Hepatocyte (in vitro differentiated cells): ENCODE data around the gene MBLAC1. TPM values are rescaled to one million over a fixed set of nuclear protein-coding genes. Genes with fewer than 3 reads are reported as not detected.

Source experiments
- DNase-seq: peaks from one replicate; pipeline ENCODE4 v3.0.0-alpha.2; 2016; ENCODE audit warnings: low spot score
- H2AFZ ChIP-seq: fragments of 200-600 bp; sonication (generic); 2 replicates; pipeline ENCODE4 v1.6.0; 2016; ENCODE audit warnings: antibody characterized with exemption, mild to moderate bottlenecking
- H3K27ac ChIP-seq: fragments of 200-600 bp; sonication (generic); 2 replicates; pipeline ENCODE4 v1.5.1; 2016; ENCODE audit warnings: mild to moderate bottlenecking
- H3K27me3 ChIP-seq: fragments of 200-600 bp; sonication (generic); 2 replicates; pipeline ENCODE4 v1.6.1; 2016
- H3K36me3 ChIP-seq: fragments of 200-600 bp; sonication (generic); replicated peaks from 2 replicates; pipeline ENCODE4 v1.5.1; 2016; ENCODE audit warnings: low read depth; ENCODE audit not compliant: insufficient read depth
- H3K4me1 ChIP-seq: fragments of 200-600 bp; sonication (generic); 2 replicates; pipeline ENCODE4 v1.5.1; 2016; ENCODE audit warnings: mild to moderate bottlenecking, moderate library complexity; ENCODE audit not compliant: insufficient read depth
- H3K4me2 ChIP-seq: fragments of 200-600 bp; sonication (generic); 2 replicates; pipeline ENCODE4 v1.6.0; 2016
- H3K4me3 ChIP-seq: fragments of 200-600 bp; sonication (generic); 2 replicates; pipeline ENCODE4 v1.5.1; 2016; ENCODE audit warnings: mild to moderate bottlenecking
- H3K79me2 ChIP-seq: fragments of 200-600 bp; sonication (generic); 2 replicates; pipeline ENCODE4 v1.6.0; 2017; ENCODE audit warnings: mild to moderate bottlenecking
- H3K9me2 ChIP-seq: fragments of 200-600 bp; sonication (generic); replicated peaks from 2 replicates; pipeline ENCODE4 v1.6.0; 2017; ENCODE audit warnings: mild to moderate bottlenecking; ENCODE audit not compliant: insufficient read depth
- H3K9me3 ChIP-seq: fragments of 200-600 bp; sonication (generic); 2 replicates; pipeline ENCODE4 v1.5.1; 2016; ENCODE audit warnings: low read depth, mild to moderate bottlenecking
- H4K20me1 ChIP-seq: fragments of 200-600 bp; sonication (generic); 2 replicates; pipeline ENCODE4 v1.6.0; 2016; ENCODE audit warnings: mild to moderate bottlenecking; ENCODE audit not compliant: insufficient read depth, poor library complexity, severe bottlenecking
- CTCF ChIP-seq: fragments of 200-600 bp; sonication (generic); IDR thresholded peaks from 2 replicates; pipeline ENCODE4 v1.5.1; 2016; ENCODE audit warnings: antibody characterized with exemption, mild to moderate bottlenecking; ENCODE audit not compliant: poor library complexity
- EZH2 ChIP-seq: fragments of 200-600 bp; sonication (generic); IDR thresholded peaks from 2 replicates; pipeline ENCODE4 v1.6.1; 2016; ENCODE audit warnings: antibody characterized with exemption, mild to moderate bottlenecking, borderline replicate concordance
- EZH2phosphoT487 ChIP-seq: fragments of 200-600 bp; sonication (generic); IDR thresholded peaks from one replicate; pipeline ENCODE4 v1.6.1; 2018; ENCODE audit warnings: antibody characterized with exemption, mild to moderate bottlenecking, low read depth, moderate library complexity; ENCODE audit not compliant: unreplicated experiment, severe bottlenecking
- WGBS: methylation state at CpG from one replicate; pipeline ENCODE4 v1.1.6; 2016; ENCODE audit warnings: low lambda C conversion rate; ENCODE audit errors: missing lambda C conversion rate; 5-methylcytosine and 5-hydroxymethylcytosine counted together
- polyA plus RNA-seq: library from polyadenylated mRNA; unstranded; fragments of >200 nt; fragmentation: Nextera tagmentation; extraction: Ambion mirVana; gene quantifications from 2 replicates; pipeline ENCODE4 v1.2.1, GENCODE V29; 2016
- total RNA-seq: library from RNA; depleted of rRNA; stranded (reverse); fragments of >200 nt; gene quantifications from 2 replicates; pipeline ENCODE4 v1.2.3, GENCODE V29; 2014

The MBLAC1 gene
- total and polyA plus RNA-seq, 2 experiments from 2014 or later: 2.7 to 4.5 TPM

GRCh38 chr7:100158229-100159098 lies 31.7 kb downstream of the MBLAC1 start, which contains the start of gene TRAPPC14:
Gene TRAPPC14 (minus strand): TSS chr7:100158723. CDS start chr7:100158499, 224 bp downstream.
- Histone ChIP-seq H3K4me3 (peak within 1 kb of the TSS; percentile 96), H3K36me3 (no peaks in the 10 kb centered on the region), H3K9me3 (no peaks in the 10 kb centered on the region), H3K4me1 (peaks cover 11% of the 10 kb centered on the region), H3K27ac (peak within 1 kb of the TSS; percentile 82), H4K20me1 (no peaks in the 10 kb centered on the region), H3K9me2 (no peaks in the 10 kb centered on the region), H2AFZ (peak within 1 kb of the TSS; percentile 80), H3K4me2 (peak within 1 kb of the TSS; percentile 100), H3K79me2 (peaks cover 12% of the 10 kb centered on the region), H3K27me3 (no peaks in the 10 kb centered on the region)
- DNase-seq: peak; percentile 95
- 5% methylated on average over 68 of the region's 87 CpGs for WGBS
- no peak for TF ChIP-seq EZH2
- no peak for TF ChIP-seq EZH2phosphoT487
- TF ChIP-seq CTCF: no peak

- Histone ChIP-seq H3K9me2 (no peaks in the 10 kb centered on the region), H4K20me1 (no peaks in the 10 kb centered on the region), H3K9me3 (no peaks in the 10 kb centered on the region), H3K79me2 (peaks cover 12% of the 10 kb centered on the region), H3K27ac (peak overlapping the region; percentile 79), H3K4me3 (peak overlapping the region; percentile 96), H2AFZ (peak overlapping the region; percentile 80), H3K27me3 (no peaks in the 10 kb centered on the region), H3K4me1 (peaks cover 11% of the 10 kb centered on the region), H3K4me2 (peak overlapping the region; percentile 100), H3K36me3 (no peaks in the 10 kb centered on the region)
- TF ChIP-seq CTCF: no peak
- no peak for TF ChIP-seq EZH2
- TF ChIP-seq EZH2phosphoT487: no peak
- DNase-seq: no peak
- WGBS: 90% methylated on average over 7 of the region's 7 CpGs
Observed at GRCh38 chr7:100159099-100159623, 32.4 kb downstream of the MBLAC1 start.

GRCh38 chr7:100160067-100160466 lies 33.3 kb downstream of the MBLAC1 start:
- H4K20me1 ChIP-seq: no peaks in the 10 kb centered on the region
- no peaks in the 10 kb centered on the region for H3K27me3 ChIP-seq
- H3K4me1 ChIP-seq: peaks cover 11% of the 10 kb centered on the region
- H3K27ac ChIP-seq: no peak overlapping the region
- no peak overlapping the region for H3K4me3 ChIP-seq
- H3K36me3 ChIP-seq: no peaks in the 10 kb centered on the region
- H3K9me2 ChIP-seq: no peaks in the 10 kb centered on the region
- no peak overlapping the region for H3K4me2 ChIP-seq
- TF ChIP-seq EZH2: no peak
- TF ChIP-seq CTCF: no peak
- no peak for TF ChIP-seq EZH2phosphoT487
- WGBS: 96% methylated on average over 18 of the region's 18 CpGs
- H2AFZ ChIP-seq: no peak overlapping the region
- no peak for DNase-seq
- no peaks in the 10 kb centered on the region for H3K9me3 ChIP-seq
- H3K79me2 ChIP-seq: peaks cover 12% of the 10 kb centered on the region
